GM12878 (cell line): ENCODE measurements around the gene SYN1.

Experiments
- BHLHE40 ChIP-seq, 2 experiments: fragments of 450-650 bp in 1 of 2; IDR thresholded peaks; 2 replicates each; pipeline ENCODE4 v1.6.1; 2011 to 2017; ENCODE audit warnings: low read depth in 2 of 2, borderline replicate concordance in 1 of 2, improper control_type of control experiment in 1 of 2, low read length in 1 of 2, mild to moderate bottlenecking in 1 of 2
- CBFB ChIP-seq: IDR thresholded peaks from 2 replicates; pipeline ENCODE4 v1.6.1; 2016; ENCODE audit warnings: antibody characterized with exemption, low read depth
- EZH2 ChIP-seq: IDR thresholded peaks from 2 replicates; pipeline ENCODE4 v1.6.1; 2012; ENCODE audit warnings: low read depth, mild to moderate bottlenecking, control low read depth, inconsistent platforms, low read length, borderline replicate concordance; ENCODE audit not compliant: control insufficient read depth
- MAX ChIP-seq: IDR thresholded peaks from 2 replicates; pipeline ENCODE4 v1.6.1; 2012; ENCODE audit warnings: low read depth, low read length, improper control_type of control experiment
- RAD21 ChIP-seq: IDR thresholded peaks from 2 replicates; pipeline ENCODE4 v1.6.1; 2011; ENCODE audit warnings: mild to moderate bottlenecking, low read depth, low read length, moderate library complexity; ENCODE audit not compliant: insufficient read depth
- YY1 ChIP-seq: IDR thresholded peaks from 2 replicates; pipeline ENCODE4 v1.6.1; 2011; ENCODE audit warnings: low read depth, mild to moderate bottlenecking, low read length

- TF ChIP-seq MAX (no peak), CBFB (no peak), RAD21 (no peak), EZH2 (no peak), BHLHE40 (IDR thresholded peaks at IDR 0.05; ENCODE audit: borderline replicate concordance in 1 of 2, low read depth in 2 of 2, low read length in 1 of 2) (no peak), YY1 (no peak)
These were observed 19.2 kb upstream of the SYN1 start for GRCh38 chrX:47638816-47639215.
